AG04449 (cell line): ENCODE measurements around the gene ERLEC1.
"Not testable (repeated sequence)": the region's sequence is repeated elsewhere in the genome, so short reads cannot be mapped to it uniquely, and the experiment has no call there.

Experiments
- CTCF ChIA-PET: fragments of 350-600 bp; formaldehyde crosslinking; extraction: SDS; loops from one replicate; lab custom pipeline; 2021; ENCODE audit warnings: antibody characterized with exemption; lab: Yijun Ruan, JAX
- POLR2A ChIA-PET: fragments of 400-600, 350-600 bp; formaldehyde crosslinking; extraction: SDS; loops from one replicate; lab custom pipeline; 2020; ENCODE audit warnings: antibody characterized with exemption, inconsistent platforms; lab: Yijun Ruan, JAX
- DNase-seq: peaks from one replicate; pipeline ENCODE4 v3.0.0-alpha.2; 2010; ENCODE audit warnings: low read depth, low spot score
- H3K4me3 ChIP-seq: 2 replicates; pipeline ENCODE4 v1.5.1; 2011; ENCODE audit warnings: low read depth, mild to moderate bottlenecking, control low read depth, low read length
- CTCF ChIP-seq: IDR thresholded peaks from one replicate; pipeline ENCODE4 v1.5.1; 2011; ENCODE audit warnings: mild to moderate bottlenecking, moderate library complexity, low read length, control low read depth, inconsistent platforms; ENCODE audit not compliant: insufficient read depth; ENCODE audit errors: missing control alignments

Gene ERLEC1

GRCh38 chr2:53821810-53822209 lies 35.0 kb downstream of the ERLEC1 start:
- POLR2A ChIA-PET, result no interaction called here
- no peak for DNase-seq
- no peak overlapping the region for H3K4me3 ChIP-seq
- no peak for TF ChIP-seq CTCF
- CTCF ChIA-PET, result no interaction called here

- DNase-seq, H3K4me3 ChIP-seq, POLR2A ChIA-PET, CTCF ChIA-PET: not testable (repeated sequence)
Observed at GRCh38 chr2:53823639-53824038, 36.8 kb downstream of the ERLEC1 start.

- POLR2A ChIA-PET, result no interaction called here
- CTCF ChIA-PET, result no interaction called here
- no peak for DNase-seq
- no peak overlapping the region for H3K4me3 ChIP-seq
- TF ChIP-seq CTCF, result no peak
Observed at GRCh38 chr2:53826030-53826410, 39.2 kb downstream of the ERLEC1 start.

GRCh38 chr2:53826587-53827397 lies 39.9 kb downstream of the ERLEC1 start:
- no peak for DNase-seq
- ChIA-PET CTCF (no interaction called here), POLR2A (no interaction called here)
- TF ChIP-seq CTCF, result no peak
- H3K4me3 ChIP-seq, result no peak overlapping the region

- no peak for TF ChIP-seq CTCF
- DNase-seq, result no peak
- H3K4me3 ChIP-seq, result no peak overlapping the region
- ChIA-PET CTCF (no interaction called here), POLR2A (no interaction called here)
Observed at GRCh38 chr2:53827398-53828175, 40.7 kb downstream of the ERLEC1 start.

- ChIA-PET CTCF (no interaction called here), POLR2A (no interaction called here)
- no peak for TF ChIP-seq CTCF
- H3K4me3 ChIP-seq, result no peak overlapping the region
- no peak for DNase-seq
Observed at GRCh38 chr2:53828331-53828730, 41.5 kb downstream of the ERLEC1 start.
